Stomach (tissue), 4 donors: ENCODE measurements around the gene GYG2.

Source experiments
- POLR2A ChIP-seq, 4 donors: fragments of 450-650 bp; IDR thresholded peaks; one replicate each; pipeline ENCODE4 v1.6.1; 2016; ENCODE audit warnings: antibody characterized with exemption in 4 of 4, control low read depth in 2 of 4, mild to moderate bottlenecking in 1 of 4, moderate library complexity in 1 of 4
- TF ChIP-seq, protein P1 (sequence below), 7 experiments: fragments of 450-650 bp in 4 of 7; fragments of 200-600 bp in 3 of 7; sonication (generic) in 3 of 7; IDR thresholded peaks; one replicate each; pipeline ENCODE4 v1.5.1; 2016 to 2019; ENCODE audit warnings: antibody characterized with exemption in 7 of 7, control low read depth in 2 of 7, mild to moderate bottlenecking in 1 of 7

DNA sequence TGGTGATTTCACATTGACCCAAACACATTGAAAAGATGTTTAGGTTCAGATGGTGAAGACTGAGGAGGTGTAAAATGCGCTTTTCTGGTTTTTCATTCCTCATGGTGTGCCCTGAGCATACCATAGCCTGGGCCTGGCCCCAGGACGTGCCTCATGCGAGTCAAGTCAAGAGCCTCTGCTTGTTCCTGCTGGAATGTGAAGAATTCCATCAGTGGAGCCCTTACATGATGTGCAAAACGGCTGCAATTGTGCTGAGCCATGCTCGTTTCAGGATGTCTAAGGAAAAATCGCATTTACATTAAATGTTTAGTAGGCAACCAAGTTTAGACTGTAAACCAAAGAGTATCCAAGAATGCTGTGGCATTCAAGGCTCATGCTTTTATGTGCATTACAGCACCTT is 34.9 kb downstream of the GYG2 start:
- TF ChIP-seq, protein P1, sequence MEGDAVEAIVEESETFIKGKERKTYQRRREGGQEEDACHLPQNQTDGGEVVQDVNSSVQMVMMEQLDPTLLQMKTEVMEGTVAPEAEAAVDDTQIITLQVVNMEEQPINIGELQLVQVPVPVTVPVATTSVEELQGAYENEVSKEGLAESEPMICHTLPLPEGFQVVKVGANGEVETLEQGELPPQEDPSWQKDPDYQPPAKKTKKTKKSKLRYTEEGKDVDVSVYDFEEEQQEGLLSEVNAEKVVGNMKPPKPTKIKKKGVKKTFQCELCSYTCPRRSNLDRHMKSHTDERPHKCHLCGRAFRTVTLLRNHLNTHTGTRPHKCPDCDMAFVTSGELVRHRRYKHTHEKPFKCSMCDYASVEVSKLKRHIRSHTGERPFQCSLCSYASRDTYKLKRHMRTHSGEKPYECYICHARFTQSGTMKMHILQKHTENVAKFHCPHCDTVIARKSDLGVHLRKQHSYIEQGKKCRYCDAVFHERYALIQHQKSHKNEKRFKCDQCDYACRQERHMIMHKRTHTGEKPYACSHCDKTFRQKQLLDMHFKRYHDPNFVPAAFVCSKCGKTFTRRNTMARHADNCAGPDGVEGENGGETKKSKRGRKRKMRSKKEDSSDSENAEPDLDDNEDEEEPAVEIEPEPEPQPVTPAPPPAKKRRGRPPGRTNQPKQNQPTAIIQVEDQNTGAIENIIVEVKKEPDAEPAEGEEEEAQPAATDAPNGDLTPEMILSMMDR (IDR thresholded peaks at IDR 0.05) = no peak
- no peak for TF ChIP-seq POLR2A (IDR thresholded peaks at IDR 0.05)
